Panc1 (cell line): Measurements from ENCODE around the gene LIMK2. TPM values are rescaled to one million over a fixed set of nuclear protein-coding genes. Genes with fewer than 3 reads are reported as not detected.

Experiments used
- ATAC-seq: fragments of 200-7000 bp; cut with Tn5 transposase; 2 replicates; pipeline ENCODE4 v1.9.1; 2020; ENCODE audit warnings: mild to moderate bottlenecking, moderate library complexity
- BruUV-seq: library from RNA; stranded (reverse); fragments of 400-500 nt; replicated peaks from 2 replicates; lab custom pipeline; 2021; lab: Mats Ljungman, UMichigan
- CTCF ChIA-PET: fragments of 300-600 bp; sonication (Branson Sonifier 250); formaldehyde crosslinking; loops from one replicate; lab custom pipeline; 2022; ENCODE audit warnings: antibody characterized with exemption; lab: Charles Lee
- POLR2A ChIA-PET: fragments of 300-600 bp; sonication (Branson Sonifier 250); formaldehyde crosslinking; loops from one replicate; lab custom pipeline; 2022; ENCODE audit warnings: antibody characterized with exemption; lab: Charles Lee
- DNase-seq: peaks from one replicate; pipeline ENCODE4 v3.0.0-alpha.2; 2010; ENCODE audit warnings: low read depth, low spot score
- H3K27ac ChIP-seq: 2 replicates; pipeline ENCODE4 v1.5.1; 2011; ENCODE audit warnings: mild to moderate bottlenecking, low read length, inconsistent platforms
- H3K27me3 ChIP-seq: fragments of 200-500 bp; sonication (Bioruptor generic); 2 replicates; pipeline ENCODE4 v1.6.0; 2014; ENCODE audit warnings: low read length, inconsistent platforms; ENCODE audit not compliant: control insufficient read depth, insufficient read depth
- H3K36me3 ChIP-seq: fragments of 200-500 bp; sonication (Bioruptor generic); 2 replicates; pipeline ENCODE4 v1.5.1; 2014; ENCODE audit warnings: inconsistent platforms, mild to moderate bottlenecking, low read length, moderate library complexity; ENCODE audit not compliant: control insufficient read depth, insufficient read depth
- H3K4me1 ChIP-seq: 2 replicates; pipeline ENCODE4 v1.5.1; 2011; ENCODE audit warnings: inconsistent platforms, mild to moderate bottlenecking, low read length, moderate library complexity; ENCODE audit not compliant: control insufficient read depth, insufficient read depth
- H3K4me3 ChIP-seq, 2 experiments: 2 replicates each; pipeline ENCODE4 v1.5.1; 2011 to 2012; ENCODE audit warnings: low read depth in 2 of 2, low read length in 2 of 2, mild to moderate bottlenecking in 2 of 2, inconsistent platforms in 1 of 2, moderate library complexity in 1 of 2
- H3K9me3 ChIP-seq: fragments of 200-500 bp; sonication (Bioruptor generic); 2 replicates; pipeline ENCODE4 v1.5.1; 2014; ENCODE audit warnings: low read depth, mild to moderate bottlenecking, inconsistent platforms, low read length, moderate library complexity; ENCODE audit not compliant: control insufficient read depth, insufficient read depth
- POLR2AphosphoS5 ChIP-seq: IDR thresholded peaks from 2 replicates; pipeline ENCODE4 v1.6.1; 2012; ENCODE audit warnings: mild to moderate bottlenecking, low read depth, low read length, moderate library complexity
- SIN3A ChIP-seq: IDR thresholded peaks from 2 replicates; pipeline ENCODE4 v1.6.1; 2012; ENCODE audit warnings: low read depth, mild to moderate bottlenecking, low read length, moderate library complexity, borderline replicate concordance; ENCODE audit not compliant: insufficient read depth
- TCF7L2 ChIP-seq: IDR thresholded peaks from 2 replicates; pipeline ENCODE4 v1.6.1; 2011; ENCODE audit warnings: mild to moderate bottlenecking, low read depth, low read length, inconsistent platforms
- in situ Hi-C: cut with HindIII; loops from 2 replicates; pipeline ENCODE4 v1.10.0; 2016; ENCODE audit warnings: low sequenced_read_pairs, low pct_unique_long_range_greater_than_20kb
- intact Hi-C: fragments of 100-400 bp; cut with micrococcal nuclease; formaldehyde crosslinking; loops from one replicate; pipeline ENCODE4 v1.10.0; 2022; ENCODE audit not compliant: unreplicated experiment
- total RNA-seq: library from RNA; stranded (reverse); gene quantifications from one replicate; pipeline ENCODE4 v1.2.1, GENCODE V29; 2021; ENCODE audit not compliant: unreplicated experiment
- TF ChIP-seq, protein P1 (sequence below): fragments of 450-650 bp; IDR thresholded peaks from 2 replicates; pipeline ENCODE4 v1.5.1; 2017; ENCODE audit warnings: mild to moderate bottlenecking
- TF ChIP-seq, protein P2 (sequence below), 2 experiments: IDR thresholded peaks; 2 replicates each; pipeline ENCODE4 v1.6.1; 2011 to 2012; ENCODE audit warnings: low read depth in 2 of 2, control low read depth in 1 of 2, low read length in 1 of 2, mild to moderate bottlenecking in 1 of 2, moderate library complexity in 1 of 2; ENCODE audit not compliant: insufficient read depth in 1 of 2

The LIMK2 gene
- total RNA-seq, 1 experiment from 2014 or later, result 12.6 TPM

DNA sequence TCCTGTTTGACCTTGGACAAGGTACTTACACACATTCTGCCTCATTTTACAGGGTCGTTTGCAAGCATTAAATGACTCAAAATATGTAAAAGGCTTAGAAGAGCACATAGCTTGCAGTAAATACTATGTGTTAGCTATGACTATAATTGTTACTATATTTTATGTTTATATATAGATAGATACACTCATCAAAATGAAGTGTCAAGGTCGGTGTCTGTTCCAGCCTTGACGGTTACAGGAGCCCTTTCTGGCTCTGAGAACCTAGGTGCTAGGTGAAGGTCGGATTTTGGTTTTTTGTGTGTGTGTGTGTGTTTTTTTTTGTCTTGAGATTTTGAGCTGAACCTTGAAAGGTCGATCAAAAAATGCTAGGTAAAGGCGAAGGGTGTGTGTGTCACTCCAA is 24.5 kb upstream of the LIMK2 start:
- ATAC-seq (no peak), DNase-seq (no peak)
- BruUV-seq, result no TSS peak
- no peaks in the 10 kb centered on the region for H3K27me3 ChIP-seq
- in situ Hi-C loops, result no loop called here
- H3K36me3 ChIP-seq, result no peaks in the 10 kb centered on the region
- ChIA-PET CTCF (no interaction called here), POLR2A (interaction anchor here (0.6 kb wide), 1 partner anchor 199 kb away, joined by 4 read pairs; no protein-coding TSS in a partner anchor)
- intact Hi-C loops, result no loop called here
- H3K27ac ChIP-seq, result no peak overlapping the region
- no peaks in the 10 kb centered on the region for H3K9me3 ChIP-seq
- TF ChIP-seq, protein P1, sequence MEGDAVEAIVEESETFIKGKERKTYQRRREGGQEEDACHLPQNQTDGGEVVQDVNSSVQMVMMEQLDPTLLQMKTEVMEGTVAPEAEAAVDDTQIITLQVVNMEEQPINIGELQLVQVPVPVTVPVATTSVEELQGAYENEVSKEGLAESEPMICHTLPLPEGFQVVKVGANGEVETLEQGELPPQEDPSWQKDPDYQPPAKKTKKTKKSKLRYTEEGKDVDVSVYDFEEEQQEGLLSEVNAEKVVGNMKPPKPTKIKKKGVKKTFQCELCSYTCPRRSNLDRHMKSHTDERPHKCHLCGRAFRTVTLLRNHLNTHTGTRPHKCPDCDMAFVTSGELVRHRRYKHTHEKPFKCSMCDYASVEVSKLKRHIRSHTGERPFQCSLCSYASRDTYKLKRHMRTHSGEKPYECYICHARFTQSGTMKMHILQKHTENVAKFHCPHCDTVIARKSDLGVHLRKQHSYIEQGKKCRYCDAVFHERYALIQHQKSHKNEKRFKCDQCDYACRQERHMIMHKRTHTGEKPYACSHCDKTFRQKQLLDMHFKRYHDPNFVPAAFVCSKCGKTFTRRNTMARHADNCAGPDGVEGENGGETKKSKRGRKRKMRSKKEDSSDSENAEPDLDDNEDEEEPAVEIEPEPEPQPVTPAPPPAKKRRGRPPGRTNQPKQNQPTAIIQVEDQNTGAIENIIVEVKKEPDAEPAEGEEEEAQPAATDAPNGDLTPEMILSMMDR, result no peak
- TF ChIP-seq TCF7L2, result no peak
- no peak for TF ChIP-seq SIN3A
- TF ChIP-seq, protein P2, sequence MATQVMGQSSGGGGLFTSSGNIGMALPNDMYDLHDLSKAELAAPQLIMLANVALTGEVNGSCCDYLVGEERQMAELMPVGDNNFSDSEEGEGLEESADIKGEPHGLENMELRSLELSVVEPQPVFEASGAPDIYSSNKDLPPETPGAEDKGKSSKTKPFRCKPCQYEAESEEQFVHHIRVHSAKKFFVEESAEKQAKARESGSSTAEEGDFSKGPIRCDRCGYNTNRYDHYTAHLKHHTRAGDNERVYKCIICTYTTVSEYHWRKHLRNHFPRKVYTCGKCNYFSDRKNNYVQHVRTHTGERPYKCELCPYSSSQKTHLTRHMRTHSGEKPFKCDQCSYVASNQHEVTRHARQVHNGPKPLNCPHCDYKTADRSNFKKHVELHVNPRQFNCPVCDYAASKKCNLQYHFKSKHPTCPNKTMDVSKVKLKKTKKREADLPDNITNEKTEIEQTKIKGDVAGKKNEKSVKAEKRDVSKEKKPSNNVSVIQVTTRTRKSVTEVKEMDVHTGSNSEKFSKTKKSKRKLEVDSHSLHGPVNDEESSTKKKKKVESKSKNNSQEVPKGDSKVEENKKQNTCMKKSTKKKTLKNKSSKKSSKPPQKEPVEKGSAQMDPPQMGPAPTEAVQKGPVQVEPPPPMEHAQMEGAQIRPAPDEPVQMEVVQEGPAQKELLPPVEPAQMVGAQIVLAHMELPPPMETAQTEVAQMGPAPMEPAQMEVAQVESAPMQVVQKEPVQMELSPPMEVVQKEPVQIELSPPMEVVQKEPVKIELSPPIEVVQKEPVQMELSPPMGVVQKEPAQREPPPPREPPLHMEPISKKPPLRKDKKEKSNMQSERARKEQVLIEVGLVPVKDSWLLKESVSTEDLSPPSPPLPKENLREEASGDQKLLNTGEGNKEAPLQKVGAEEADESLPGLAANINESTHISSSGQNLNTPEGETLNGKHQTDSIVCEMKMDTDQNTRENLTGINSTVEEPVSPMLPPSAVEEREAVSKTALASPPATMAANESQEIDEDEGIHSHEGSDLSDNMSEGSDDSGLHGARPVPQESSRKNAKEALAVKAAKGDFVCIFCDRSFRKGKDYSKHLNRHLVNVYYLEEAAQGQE (IDR thresholded peaks at IDR 0.05; ENCODE audit: insufficient read depth in 1 of 2, low read depth in 2 of 2, low read length in 1 of 2), result no peak
- no peak for TF ChIP-seq POLR2AphosphoS5
- H3K4me3 ChIP-seq, result no peak overlapping the region
- H3K4me1 ChIP-seq, result no peaks in the 10 kb centered on the region

DNA sequence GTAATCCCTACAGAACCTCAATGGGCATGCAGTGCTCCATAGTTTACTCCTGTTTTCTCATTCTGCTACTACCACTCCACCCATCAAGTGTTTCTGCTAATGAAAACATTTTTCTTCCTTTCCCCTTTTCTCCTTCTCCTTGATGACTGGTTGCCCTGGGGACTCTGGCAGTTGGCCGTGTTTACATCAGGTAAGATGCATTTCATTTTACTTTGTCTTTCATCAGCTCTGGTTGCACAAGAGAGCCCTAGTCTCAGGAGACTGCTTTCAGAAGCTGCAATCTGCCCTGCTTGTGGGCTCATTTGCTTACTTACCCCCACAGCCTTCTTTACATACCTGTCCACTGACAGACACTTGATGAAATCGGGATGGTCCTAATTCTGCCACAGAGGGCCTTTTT is 19.6 kb upstream of the LIMK2 start:
- no peak overlapping the region for H3K27ac ChIP-seq
- in situ Hi-C loops, result no loop called here
- DNase-seq (no peak), ATAC-seq (no peak)
- H3K4me3 ChIP-seq, result no peak overlapping the region
- peaks cover 2% of the 10 kb centered on the region; the same call in 1 of the 2 replicates for H3K36me3 ChIP-seq
- TF ChIP-seq, protein P2 (IDR thresholded peaks at IDR 0.05; ENCODE audit: insufficient read depth in 1 of 2, low read depth in 2 of 2, low read length in 1 of 2), result no peak
- no peak for TF ChIP-seq POLR2AphosphoS5
- TF ChIP-seq, protein P1, result no peak
- no peak for TF ChIP-seq SIN3A
- no peak for TF ChIP-seq TCF7L2
- H3K27me3 ChIP-seq, result no peaks in the 10 kb centered on the region
- ChIA-PET CTCF (no interaction called here), POLR2A (interaction anchor here (0.5 kb wide), 1 partner anchor 14 kb away, joined by 4 read pairs; no protein-coding TSS in a partner anchor)
- no peaks in the 10 kb centered on the region for H3K4me1 ChIP-seq
- no peaks in the 10 kb centered on the region for H3K9me3 ChIP-seq
- intact Hi-C loops, result no loop called here
- BruUV-seq, result no TSS peak
